Activated CD4-positive, alpha-beta T cell treated with anti-CD3 and anti-CD28 coated beads for 24 hours (primary cell): Measurements from ENCODE around the gene FGD5.

Source experiments
- DNase-seq, 2 donors: peaks; one replicate each; pipeline ENCODE4 v3.0.0-alpha.2; 2020; ENCODE audit warnings: low read depth in 2 of 2

Gene FGD5

DNA sequence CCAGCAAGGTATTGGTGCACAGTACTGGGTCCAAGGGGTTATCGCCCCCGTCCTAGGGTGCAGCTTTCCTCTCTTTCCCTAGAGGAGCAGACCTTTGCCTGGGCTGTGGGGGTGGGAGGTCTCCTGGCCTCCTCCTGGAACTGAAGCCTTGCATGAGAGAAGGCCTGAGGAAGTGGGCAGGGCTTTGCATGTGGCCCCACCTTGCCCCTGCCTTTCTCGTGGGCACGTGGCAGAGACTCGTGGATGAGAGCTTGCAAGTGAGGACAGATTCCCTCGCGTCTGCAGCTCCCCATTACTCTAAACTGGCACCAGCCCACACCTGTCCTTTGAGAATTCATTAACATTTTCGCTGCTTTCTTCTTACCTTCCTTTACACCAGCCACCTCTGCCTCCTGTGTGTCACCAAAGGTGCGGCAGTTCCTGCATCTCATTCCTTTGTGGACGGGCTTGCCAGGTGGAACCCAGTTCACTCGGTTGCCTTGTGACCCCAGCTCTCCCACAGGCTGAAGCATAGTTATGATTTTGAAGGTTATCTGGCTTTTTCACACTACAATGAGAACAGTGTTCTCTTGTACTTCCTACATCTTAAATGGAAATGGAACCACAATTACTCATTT is 87.7 kb downstream of the FGD5 start:
- no peak for DNase-seq

DNA sequence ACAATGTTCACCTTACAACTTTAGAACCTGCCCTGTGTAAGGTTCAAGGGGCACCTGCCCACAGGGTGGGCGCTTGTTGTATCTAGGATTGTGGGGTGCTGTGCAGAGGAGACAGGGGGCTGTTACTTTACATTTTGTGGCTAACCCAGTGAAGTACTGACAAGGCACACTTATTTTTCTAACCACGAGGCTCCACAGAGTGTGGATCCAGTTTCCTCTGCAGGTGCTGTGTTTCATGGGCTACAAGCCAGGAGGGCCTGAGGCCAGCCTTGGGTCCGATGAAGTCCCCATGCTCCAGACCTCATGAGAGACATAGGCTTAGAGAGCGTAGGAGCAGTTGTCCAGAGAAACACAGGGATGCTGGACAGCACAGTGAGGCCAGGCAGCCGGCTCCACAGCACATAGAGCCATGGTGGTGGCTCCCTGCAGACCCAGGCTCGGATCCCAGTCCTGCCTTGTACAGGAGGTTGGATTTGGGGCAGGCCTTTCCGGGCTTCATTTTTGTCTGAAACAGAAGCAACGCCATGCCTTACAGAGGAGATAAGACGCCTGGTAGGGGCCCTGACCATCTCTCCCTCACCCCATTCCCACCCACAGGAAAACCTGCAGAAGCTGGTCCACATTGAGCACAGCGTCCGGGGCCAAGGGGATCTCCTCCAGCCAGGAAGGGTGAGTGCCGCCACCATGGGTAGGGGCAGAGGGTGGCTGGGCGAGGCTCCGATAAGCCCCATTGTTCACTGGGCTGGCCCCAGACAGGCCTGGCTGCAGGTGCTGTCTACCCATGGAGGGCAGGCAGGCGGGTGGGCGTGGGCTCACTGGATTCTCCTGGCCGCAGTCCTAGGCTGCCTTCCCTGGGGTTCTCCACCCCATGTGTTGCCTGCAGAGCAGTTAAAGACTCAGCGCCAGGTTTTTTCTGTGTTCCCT is 88.5 kb downstream of the FGD5 start:
- no peak for DNase-seq

DNA sequence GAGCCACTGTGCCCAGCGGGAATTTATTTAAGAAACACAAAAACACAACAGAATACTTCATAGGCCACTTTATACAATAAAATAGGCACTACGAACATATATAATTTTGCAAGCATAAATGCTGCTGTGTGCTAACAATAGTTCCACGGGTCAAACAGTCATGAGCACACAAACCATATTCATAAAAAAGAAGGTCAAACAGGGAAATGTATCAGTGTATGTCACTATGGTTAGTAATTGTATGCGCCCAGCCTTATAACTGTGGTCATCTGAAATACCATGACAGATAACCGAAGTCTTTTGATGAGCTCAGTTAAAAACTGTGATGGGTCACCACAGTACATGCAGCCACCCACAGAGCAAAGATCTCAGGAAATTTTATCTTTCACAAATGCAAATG is 90.5 kb downstream of the FGD5 start:
- no peak for DNase-seq

GRCh38 chr3:14911651-14912050 is 92.9 kb downstream of the FGD5 start:
- no peak for DNase-seq

DNA sequence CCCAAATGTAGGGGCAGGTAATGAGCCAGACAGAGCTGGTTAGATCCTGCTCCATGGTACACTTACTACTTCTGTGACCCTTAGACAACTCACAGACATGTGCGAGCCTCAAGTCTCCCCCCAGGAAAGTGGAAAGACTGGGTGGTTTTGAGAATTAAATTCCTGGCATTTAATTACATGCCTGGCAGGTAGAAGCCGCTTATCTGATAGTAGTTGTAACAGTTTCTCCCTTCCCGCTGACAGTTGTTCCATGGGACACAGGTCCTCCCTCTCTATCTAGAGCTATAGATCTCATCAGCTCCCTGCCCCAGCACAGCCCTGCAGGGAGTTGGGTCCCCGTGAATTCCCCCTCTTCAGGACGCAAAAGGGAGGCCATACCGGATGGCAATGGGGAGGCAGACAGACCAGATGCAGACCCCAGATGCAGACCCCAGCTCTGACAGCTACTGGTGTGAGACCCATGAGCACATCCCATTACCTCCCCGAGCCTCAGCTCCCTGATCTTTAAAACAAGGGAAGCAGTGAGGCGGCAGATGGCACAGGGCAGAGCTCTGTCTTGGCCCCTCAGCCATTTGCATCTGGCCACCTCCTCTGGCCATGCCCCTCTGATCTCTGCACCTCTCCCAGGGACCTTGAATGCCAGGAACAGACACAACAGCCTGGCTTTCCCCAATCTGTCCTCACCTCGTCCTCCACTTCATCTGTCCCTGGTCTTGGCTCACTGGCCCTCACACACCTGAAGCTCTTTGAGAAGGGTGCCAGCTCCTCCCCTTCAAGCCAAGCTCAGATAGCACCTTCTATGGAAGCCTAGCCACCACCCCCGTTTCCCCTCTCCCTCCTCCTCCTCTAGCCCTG is 94.5 kb downstream of the FGD5 start:
- DNase-seq = no peak

GRCh38 chr3:14913926-14914778 is 95.4 kb downstream of the FGD5 start:
- no peak for DNase-seq

DNA sequence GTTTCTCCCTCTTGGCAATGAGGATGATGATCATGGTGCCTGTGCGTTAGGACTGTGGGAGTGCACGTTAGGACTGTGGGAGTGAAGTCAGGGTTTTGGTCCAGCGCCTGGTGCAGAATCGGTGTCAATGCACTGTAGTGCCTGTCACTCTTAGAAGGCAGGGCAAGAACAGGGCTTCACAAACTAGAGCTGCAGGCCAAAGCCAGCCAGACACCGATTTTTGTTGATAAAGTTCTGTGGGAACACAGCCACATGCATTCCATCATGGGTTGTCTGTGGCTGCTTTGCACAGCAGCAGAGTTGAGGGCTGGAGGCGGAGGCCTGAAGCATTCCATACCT is 96.0 kb downstream of the FGD5 start:
- DNase-seq = no peak

GRCh38 chr3:14915636-14916222 is 97.0 kb downstream of the FGD5 start:
- no peak for DNase-seq

GRCh38 chr3:14918356-14918860 is 99.6 kb downstream of the FGD5 start:
- no peak for DNase-seq

DNA sequence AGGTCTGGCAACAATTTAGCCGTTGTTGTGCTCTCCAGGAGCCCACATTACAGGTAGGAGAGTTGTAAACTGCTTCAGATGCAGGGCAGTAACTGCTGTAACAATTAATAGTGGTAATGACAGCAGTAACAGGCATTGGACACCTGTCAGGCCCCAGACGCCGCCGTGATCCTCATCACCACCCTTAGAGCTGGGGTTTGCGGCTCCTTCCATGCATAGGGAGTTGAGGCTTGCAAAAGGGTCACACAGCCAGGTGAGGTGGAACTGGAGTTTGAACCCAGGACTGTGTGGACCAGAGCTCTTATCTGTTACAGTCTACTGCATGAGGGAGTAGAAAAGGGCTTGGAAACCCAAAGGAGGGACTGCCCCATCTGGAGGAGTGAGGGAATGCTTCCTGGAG is 101.8 kb downstream of the FGD5 start:
- no peak for DNase-seq

GRCh38 chr3:14921034-14921616 is 102.4 kb downstream of the FGD5 start:
- peak; percentile 71 to 77 for DNase-seq

DNA sequence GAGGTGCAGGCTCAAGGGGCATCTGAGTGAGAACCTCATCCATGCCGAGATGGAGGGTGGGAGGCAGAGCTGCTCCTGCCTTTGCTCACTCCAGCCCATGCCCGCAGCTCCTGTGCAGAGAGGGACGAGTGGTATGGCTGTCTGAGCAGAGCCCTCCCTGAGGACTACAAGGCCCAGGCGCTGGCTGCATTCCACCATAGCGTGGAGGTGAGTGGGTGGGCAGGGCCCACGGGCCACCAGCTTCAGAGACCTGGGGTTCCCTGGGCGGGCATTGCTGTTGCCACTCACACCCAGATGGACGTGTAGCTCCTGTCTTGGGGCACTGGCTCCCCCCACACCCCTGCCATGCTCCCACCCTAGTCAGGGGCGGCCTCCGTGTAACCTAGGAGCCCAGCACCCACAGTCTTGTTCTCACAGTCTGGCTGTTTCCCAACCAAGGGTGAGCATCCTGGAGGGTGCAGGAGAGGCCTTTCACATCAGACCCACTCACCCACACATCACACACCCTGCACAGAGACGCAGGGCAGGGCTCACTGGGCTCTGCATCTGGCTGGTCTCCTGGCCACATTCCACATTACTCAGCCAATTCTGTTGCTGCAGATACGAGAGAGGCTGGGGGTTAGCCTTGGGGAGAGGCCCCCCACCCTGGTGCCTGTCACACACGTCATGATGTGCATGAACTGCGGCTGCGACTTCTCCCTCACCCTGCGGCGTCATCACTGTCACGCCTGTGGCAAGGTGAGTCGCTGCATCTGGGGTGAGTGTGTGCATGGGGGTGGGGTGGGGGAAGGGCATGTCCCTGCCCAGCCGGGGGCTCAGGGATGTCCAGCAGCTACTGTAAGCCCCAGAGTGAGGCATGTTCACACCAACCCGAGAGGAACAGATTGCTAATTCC is 103.3 kb downstream of the FGD5 start:
- DNase-seq = no peak

DNA sequence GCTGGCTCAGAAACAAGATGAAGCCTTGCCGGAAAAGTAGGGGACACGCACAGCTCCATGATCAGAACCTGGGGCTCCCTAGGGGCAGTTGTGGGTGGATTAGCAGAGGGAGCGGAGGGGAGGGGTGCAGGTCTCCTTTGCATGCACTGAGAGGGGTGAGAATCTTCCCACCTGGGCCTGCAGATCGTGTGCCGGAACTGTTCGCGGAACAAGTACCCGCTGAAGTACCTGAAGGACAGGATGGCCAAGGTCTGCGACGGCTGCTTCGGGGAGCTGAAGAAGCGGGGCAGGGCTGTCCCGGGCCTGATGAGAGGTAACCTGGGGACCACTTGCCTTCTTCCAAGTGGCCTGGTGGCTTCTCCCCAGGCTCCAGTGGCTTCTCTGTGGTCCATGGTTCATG is 104.1 kb downstream of the FGD5 start:
- no peak for DNase-seq

DNA sequence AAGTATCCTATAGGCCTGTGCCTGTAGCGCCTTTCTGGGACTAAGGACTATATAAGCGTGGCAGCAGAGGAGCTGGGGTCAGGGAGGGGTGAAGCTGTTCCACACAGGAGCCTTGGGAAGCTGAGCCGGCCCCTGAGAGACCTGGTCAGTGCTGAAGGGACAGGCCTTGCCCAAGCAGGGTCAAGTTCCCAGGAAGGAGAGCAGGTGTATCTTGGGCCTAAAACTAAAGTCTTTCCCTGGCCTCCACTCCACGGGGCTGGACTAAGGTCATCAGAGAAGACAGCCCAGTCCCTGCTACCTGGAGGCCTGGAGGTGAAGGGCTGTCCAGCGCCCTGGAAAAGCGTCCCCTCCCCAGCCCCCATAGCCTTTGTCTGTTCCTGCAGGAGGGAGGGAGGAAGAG is 104.7 kb downstream of the FGD5 start:
- DNase-seq = no peak

DNA sequence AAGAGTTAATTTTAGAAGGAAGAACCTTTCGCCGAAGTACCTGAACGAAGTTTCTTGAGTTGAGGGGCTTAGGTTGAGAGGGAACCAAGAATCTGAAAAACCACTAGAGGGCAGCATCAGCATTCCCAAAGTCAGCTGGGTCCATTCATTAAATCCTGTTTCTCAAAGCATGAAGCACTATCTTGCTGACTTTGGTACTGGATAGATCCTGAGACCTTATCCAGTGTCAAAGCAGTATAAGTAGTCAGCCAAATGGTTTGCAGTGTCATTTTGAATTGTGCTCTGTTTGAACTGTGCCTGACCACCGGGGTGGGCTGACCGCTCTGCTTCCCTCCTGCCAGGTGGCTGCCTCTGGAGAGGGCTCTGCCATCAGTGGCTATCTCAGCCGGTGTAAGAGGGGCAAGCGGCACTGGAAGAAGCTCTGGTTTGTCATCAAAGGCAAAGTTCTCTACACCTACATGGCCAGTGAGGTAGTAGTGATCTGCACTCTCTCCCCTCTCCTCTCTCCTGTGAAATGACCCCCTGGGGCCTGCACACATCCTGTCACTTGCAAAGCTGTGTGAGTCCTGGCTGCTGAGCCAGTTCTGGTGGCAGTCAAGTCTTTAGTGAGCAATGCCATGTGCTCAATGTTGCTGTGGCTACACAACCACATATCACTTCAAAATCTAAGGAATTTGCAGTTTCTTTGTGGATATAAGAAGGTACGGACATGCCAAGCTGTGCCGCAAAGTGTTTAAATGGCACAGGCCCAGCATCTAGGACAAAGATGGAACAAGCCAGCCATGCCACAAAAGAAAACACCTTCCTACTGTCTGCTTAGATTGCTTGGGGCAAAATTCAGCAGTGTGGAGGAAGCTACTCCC is 107.2 kb downstream of the FGD5 start:
- DNase-seq = peak in 1 of 2 donors; percentile 12

GRCh38 chr3:14926592-14926991 is 107.8 kb downstream of the FGD5 start:
- DNase-seq = no peak

GRCh38 chr3:14927308-14927707 is 108.5 kb downstream of the FGD5 start:
- no peak for DNase-seq

DNA sequence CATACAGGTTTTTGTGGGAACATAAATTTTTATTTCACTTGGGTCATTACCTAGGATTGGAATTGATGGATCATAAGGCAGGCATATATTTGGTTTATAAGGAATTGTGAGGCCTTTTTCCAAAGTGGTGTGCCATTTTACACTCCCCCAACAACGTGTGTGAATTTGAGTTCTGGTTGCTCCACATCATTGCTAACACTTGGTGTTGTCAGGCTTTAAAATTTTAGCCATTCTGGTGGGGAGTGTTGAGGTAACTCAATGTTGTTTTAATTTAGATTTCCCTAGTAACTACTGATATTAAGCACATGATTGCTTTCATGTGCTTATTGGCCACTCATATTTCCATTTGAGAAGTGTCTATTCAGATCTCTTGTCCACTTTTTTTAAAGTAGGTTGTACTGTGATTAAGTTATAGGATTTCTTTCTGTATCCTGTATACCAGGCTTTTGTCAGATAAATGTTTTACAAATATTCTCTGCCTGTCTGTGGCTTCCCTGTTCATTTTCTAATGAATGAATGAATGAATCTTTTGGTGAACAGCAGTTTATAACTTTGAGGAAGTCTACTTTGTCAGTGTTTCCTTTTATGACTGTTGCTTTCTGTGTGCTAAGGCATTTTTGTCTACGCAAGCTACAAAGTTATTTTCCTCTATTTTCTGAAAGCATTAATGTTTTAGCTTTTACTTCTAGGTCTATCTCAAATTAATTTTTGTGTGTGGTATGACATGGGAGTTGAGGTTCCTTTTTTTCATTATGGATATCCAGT is 110.7 kb downstream of the FGD5 start:
- no peak for DNase-seq
